ENCODE measurements around the gene KIF2A.

KIF2A gene

DNA sequence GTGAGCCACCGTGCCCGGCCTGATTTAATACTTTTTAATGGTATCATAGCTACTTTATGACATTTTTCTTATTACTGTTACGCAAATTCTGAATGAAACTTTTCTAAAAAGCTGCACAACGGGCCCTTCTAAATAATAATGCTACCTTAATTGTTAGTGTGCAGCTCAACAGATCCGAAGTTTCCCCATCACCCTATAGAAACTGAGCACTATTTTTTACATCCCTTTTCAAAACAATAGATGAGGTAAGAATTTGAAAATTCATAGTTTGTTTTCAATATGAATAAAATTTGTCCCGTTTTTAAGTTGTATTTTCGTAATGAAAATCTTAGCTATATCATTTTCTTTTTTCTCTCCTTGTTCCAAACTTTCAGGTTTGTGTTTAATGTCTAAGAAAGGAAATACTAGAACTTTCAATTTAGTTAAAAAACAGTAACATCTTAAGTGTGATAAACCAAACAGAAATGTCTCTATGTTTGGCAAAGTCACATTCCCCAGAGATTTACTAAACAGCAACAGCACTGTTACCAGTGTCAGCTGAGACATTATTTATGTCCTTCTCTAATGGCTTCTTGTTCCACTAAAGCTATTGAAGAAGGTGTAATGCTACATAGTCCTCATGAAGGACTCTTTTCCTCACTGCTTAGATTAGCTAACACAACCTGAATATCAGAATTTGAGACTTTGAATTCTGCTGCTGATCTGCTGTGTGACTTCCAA, 22.9 kb downstream of the KIF2A start:
- no peak for DNase-seq (ENCODE audit: low read depth)

DNA sequence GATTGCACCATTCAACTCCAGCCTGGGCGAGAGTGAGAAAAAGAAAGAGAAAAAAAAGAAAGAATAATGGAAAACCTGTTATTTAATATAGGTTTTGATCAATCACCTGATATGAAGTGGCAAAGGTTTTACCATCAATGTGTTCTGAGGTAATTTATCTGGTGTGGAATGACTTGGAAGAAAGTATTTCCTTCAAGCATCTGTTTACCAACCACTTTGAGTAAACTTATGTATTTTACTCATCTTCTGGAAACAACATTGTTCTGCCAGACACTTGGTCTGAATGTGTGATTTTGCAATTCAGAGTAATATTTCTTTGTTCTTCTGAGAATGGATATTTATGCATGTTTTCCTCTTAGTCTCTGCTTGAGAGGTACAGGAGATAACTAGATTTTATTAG, 24.3 kb downstream of the KIF2A start:
- DNase-seq (ENCODE audit: low read depth): no peak

DNA sequence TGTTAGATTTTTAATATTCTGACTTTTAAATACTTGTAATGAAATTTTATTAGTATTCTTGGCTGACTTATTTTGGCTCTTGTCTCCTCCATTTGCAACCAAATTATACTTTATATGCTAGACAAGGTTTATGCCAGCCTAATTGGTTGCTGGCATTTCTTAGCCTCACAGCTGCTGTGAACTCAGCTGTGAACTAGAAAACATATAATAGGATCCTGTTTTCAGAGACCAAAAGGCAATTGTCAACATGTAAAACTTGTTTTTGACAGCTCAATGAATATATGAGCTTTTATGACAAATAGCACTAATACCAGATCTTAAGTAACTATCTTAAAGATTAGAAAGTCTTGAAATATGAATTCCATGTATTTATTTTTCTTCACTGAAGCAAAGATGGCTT, 25.9 kb downstream of the KIF2A start:
- no peak for DNase-seq (ENCODE audit: low read depth)

DNA sequence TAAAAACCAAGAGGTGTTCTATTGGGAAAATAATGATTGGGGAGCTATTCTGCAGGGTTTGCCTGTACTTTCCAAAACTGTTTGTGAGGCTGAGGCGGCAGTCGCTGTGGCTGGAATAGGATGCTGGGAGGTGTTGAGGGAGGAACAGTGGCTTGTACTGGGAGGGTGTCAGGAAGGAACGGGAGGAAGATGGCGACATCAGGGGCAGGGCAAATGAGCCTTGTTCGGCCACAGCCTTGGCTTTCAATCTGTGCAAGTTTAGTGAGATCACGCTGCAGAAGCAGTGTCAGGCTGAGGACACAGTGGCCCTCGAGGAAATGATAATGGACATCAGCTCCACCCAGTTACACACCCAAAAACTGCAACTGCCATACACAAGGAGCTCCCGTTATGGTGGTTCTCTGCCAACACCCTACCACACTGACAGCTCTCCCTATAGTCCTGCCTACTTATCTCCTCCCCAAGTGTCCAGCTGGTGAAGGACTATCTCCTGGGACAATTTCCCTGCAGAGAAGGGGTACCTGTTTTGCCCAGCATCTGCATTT, 27.3 kb downstream of the KIF2A start:
- DNase-seq (ENCODE audit: low read depth): no peak

DNA sequence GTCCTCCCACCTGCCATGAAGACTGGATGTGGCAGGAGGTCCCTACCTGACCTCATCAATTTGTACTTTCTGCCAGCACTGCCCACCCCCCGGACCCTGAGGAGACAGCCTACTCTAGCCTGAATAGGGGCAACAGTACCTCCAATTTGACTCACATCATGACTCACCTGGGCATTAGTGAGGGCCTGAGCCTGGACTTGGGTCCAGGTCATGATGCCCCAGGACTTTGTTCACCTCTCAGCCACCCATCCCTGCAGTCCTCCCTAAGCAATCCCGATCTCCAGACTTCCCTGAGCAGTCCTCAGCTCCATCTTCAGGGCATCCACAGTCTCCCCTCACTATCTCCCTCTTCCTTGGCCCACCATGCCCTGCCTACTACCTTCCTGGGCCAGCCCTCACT, 28.1 kb downstream of the KIF2A start:
- DNase-seq (ENCODE audit: low read depth): no peak

DNA sequence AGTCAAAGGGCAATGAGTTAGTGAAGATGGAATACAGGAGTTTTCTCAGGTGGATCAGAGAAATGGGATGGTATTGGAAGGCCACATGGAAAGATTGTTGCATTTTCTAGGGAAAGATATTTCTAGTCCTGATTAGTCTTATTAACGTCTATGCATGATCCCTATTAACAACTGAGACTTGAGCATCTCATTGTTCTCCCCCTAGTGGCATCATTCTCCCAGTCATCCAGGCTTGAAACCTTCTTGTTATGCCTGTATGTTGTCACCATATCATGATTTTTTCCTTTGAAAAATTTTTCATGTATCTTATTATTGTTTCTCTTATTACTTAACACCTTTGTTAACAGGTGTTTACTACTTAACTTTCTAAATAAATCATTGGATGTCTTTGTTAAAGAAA, 34.4 kb downstream of the KIF2A start:
- DNase-seq (ENCODE audit: low read depth): no peak

DNA sequence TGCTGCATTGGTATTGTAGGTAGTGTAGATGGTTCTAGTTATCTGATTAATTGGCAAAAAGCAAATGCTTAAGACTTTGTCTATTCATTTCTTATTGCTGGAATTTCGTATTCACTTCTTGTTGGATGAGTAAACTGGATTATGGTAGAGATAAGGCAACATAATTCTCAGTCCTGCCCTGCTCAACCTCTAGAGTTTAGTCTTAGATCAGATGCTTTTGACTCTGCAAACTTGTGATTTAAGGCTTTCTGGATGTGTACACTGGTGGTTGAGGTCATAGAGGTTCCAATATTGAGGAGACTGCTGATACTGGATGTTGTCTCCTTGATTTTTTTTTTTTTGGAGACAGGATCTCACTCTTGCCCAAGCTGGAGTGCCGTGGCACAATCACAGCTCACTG, 35.0 kb downstream of the KIF2A start:
- DNase-seq (ENCODE audit: low read depth): no peak

DNA sequence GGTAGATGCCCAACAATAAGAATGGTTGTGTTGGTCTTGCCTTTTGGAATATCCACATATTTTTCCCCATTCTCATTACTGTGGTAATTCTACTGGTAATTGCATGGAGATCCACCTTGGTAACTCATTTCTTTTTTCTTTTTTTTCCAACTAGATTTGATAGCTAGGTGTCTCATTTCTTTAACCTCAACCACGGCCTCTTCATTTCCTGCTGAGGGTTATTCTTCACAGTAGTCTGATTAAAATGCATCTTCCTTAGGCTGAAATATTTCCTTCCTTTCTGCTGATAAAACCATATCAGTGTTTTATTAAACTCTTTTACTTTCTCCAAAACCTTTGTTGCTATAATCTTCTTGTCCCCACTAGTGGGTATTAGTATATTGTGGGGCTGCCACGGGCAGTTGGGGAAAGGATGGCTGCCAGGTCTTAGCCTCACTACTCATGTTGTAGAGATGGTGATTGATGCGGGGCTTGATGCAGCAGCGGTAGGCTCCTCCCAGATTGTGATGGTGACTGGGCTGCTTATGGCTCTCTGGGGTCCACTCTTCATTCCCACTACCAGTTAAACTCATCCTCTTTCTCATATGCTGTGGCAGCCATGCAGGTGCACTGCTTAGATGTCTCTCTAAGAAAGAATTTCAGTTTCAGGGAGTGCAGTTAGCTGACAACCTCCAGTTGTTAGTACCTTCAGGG, 35.9 kb downstream of the KIF2A start:
- no peak for DNase-seq (ENCODE audit: low read depth)

DNA sequence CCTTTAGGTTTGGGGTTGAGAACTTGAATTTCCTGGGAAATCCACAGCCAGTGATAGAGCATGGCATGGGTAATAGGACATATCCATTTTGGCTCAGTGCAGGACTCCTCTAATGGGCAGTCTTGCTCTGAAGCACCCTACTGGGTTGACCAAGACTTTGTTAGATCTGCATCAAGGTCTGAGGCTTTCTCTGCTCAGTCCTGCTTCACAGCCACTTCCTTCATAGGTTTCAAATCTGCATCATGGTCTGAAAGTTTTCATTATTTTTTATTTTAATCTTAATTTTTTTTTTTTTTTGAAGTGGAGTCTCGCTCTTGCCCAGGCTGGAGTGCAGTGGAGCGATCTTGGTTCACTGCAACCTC, 36.5 kb downstream of the KIF2A start:
- DNase-seq (ENCODE audit: low read depth): no peak

DNA sequence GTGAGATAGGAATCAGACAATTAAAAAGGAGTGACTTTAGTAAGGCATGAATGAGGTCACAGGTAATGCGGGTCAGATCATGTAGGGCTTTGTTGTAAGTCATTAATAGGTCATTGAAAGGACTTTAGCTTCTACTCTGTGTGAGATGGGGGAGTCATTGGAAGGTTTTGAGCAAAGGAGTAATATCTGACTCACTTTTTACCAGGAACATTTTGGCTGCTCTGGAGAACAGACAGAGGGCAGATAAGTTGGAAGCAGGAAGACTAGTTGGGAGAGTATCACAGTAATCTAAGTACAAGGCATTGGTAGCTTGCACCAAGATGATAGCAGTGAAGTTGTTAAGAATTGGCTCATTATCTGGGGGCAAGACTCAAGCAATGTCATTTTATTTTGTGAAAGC, 37.4 kb downstream of the KIF2A start:
- no peak for DNase-seq (ENCODE audit: low read depth)

DNA sequence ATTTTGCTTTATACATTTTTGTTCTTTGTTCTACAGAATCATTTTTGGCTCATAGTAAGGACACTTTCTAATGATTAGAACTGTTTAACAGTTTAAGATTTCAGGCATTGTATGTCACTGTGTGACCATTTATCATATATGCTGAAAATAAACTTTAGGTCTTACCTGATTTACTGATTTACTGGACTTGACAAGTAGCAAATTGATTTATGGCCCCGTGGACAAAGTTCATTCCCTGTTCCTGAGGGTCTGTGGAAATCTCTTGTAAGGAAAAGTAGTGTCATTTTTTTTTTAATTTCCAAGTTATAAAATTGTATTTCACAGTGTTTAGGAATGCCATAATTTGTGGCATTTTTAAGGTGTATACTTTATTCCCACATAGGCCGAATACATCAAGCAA, 40.7 kb downstream of the KIF2A start:
- DNase-seq (ENCODE audit: low read depth): no peak

DNA sequence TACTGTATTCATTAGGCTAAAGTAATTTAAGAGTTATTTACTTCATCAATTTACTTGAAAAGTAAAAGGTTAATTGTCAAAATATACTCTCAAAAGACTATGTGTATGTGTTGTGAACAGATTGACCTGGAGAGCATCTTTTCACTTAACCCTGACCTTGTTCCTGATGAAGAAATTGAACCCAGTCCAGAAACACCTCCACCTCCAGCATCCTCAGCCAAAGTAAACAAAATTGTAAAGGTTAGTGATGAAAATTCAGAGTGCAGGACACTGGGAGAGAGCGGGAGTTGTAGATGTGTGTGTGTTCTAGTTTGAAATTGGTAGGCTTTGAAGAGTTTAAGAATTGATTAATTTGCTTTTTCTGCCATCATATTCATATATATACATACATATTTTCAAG, 41.9 kb downstream of the KIF2A start:
- no peak for DNase-seq (ENCODE audit: low read depth)

DNA sequence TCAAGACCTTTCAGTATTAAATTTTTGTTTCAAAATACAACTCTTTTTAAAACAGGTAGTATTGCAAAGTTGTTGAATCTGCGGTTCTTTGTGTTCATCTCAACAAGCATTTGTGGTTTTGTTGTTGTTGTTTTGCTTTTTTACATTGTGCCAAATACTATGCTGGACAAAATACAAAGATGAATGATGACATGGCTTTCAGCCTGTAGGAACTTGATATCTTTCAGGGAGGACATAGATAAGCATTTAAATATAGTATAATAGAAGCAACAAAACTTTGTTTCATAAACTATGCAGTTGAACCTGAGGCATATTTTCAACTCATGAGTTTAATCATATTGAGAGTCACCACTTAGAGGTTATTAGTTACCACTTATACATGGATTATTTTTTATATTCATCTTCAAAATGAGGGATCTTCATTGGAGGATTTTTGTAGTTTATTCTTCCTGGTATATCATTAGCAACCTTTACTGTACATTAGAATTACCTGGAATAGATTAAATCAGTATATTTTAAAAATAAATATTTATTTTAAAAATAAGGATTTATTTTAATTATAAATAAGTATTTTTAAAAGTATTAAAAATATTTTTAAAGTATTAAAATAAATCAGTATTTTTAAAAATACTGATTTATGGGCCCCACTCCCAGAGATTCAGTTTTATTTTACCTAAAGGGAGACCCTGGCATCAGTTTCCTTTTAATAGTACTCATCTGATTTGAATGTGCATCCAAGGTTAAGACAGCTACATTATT, 42.9 kb downstream of the KIF2A start:
- no peak for DNase-seq (ENCODE audit: low read depth)

DNA sequence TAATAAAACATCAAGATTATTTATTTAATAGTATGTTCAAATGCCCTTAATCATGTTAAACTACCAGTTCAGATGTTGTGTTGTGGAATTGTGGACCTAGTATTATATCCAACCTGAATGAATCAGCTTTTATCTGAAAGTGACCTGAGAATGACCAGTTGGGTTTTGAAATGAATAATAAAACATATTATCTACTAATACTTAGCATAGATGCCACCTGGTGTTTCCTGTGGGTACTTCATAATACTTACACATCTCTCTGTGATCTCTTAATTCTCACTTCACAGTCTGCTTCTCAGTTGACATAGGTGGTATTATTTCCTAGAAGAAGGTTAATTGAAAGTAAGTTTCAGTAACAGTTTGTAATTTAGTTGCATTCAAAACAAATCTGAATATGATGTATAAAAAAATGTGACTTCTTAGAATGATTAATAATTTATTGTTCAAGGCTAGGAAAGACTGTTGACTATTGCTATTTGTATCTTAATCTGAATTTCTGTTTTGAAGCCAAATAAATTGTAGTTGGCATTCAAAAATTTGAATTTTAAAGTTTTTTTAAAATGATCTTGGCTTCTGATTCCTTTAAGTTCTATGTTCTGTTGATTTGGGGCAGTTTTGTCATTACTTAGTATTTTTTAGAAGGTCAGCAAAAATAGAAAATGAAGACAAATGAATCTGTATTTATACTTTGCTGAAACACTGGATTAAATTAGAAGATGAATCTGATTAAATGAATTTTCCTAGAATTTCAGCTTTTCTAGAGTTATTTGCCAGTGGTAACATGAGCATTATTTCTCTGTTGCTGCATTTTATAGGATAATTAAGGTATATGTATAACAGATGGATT, 48.2 kb downstream of the KIF2A start:
- DNase-seq (ENCODE audit: low read depth): no peak

DNA sequence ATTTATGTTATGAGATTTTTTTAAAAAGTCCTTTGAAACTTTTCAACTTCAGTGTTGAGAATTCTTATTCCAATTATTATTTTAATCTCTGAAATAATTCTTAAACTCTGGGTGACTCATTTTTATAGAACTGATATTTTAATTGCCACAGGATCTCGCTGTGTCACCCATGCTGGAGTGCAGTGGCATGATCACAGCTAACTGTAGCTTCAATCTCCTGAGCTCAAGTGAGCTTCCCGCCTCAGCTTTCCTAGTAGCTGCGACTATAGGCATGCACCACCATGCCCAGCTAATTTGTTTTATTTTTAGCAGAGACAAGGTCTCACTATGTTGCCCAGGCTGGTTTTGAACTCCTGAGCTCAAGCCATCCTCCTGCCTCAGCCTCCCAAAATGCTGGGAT, 56.7 kb downstream of the KIF2A start:
- no peak for DNase-seq (ENCODE audit: low read depth)

DNA sequence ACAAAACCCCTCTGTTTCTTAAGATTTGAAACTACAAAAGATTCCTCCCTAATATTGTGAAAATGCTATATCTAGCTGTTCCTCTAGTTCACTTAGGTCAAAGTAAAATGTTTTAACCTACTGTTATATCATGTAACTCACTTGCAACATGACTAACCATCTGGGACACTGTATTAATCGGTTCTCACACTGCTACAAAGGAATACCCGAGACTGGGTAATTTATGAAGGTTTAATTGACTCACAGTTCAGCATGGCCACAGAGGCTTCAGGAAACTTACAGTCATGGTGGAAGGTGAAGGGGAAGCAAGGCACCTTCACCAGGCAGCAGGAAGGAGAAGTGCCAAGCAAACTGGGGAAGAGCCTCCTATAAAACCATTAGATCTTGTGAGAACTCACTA, 63.0 kb downstream of the KIF2A start:
- DNase-seq (ENCODE audit: low read depth): no peak

DNA sequence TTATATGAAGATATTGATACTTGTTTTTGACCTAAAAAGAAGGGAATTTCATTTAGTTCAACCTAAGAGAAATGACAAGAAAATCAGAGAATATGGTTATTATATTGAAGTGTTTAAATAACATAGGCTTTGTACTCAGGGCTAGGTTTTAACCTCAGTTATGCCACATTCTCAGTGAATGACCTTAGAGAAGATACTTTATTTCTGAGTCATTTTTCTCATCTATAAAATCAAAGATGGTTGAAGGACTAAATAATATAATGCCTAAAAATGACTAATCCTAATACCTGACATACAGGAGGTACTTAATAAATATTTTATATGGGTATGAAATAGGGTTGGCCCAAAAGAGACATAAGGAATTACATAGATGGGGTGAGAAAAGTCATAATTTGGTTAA, 65.4 kb downstream of the KIF2A start:
- DNase-seq (ENCODE audit: low read depth): no peak

DNA sequence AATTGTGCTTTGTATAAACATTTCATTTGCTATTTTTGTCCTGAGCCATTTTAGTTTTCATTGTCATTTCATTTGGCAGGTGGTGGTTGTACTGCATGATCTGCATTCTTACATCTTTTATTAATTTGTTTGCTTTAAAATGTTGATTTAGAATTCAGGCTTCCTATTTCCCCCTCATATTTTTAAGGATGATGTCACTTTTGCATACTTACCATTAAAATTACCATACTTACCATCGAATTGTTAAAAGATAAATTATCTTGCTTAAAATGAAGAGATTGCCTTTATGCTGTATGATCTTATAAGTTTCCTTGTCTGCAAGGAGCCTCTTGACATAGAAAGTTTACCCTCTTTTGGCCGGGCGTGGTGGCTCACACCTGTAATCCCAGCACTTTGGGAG, 66.6 kb downstream of the KIF2A start:
- no peak for DNase-seq (ENCODE audit: low read depth)

DNA sequence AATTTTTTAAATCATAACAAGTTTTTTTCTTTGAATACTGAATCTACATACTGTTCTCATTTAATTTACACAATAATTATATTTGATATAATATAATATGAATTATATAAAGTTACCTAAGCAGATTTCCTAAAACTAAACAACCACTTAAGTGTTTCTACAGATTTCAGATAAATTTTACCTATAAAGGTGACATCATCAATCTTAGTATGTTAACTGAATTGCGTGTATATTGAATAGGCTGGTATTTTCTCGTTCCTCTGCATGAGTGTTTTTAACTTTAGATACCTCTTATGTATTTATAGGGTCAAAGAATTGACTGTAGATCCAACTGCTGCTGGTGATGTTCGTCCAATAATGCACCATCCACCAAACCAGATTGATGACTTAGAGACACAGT, 67.4 kb downstream of the KIF2A start:
- DNase-seq (ENCODE audit: low read depth): no peak

DNA sequence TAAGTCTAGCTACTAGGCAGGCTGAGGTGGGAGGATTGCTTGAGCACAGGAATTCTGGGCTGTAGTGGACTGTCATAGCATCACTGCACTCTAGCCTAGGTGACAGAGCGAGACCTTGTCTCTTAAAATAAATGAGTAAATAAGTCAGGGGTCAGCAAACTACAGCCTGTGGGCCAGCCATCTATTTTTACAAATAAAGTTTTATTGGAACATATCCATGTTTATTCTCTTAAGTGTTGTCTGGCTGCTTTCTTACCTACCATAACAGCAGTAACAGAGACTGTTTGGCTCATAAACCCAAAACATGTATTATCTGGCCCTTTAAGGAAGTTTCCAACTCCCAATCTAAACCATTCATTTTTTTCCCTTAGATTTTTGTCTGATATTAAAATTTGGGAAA, 68.1 kb downstream of the KIF2A start:
- DNase-seq (ENCODE audit: low read depth): no peak

DNA sequence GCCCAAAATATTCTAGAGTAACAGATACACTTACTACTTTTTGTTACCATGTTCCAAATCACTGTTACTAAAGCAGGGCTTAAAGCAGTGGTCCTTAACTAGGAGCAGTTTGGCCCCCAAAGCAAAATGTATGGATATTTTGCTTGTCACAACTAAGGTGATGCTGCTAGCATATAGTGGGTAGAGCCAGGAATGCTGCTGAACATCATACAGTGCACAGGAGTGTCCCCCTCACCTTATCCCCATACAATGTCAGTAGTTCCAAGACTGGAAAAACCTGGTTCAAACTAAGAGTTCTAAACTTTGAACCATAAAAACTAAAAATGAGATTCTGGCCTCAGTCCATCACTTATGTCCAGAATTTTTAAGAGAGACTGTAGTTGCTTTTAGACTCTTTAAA, 69.6 kb downstream of the KIF2A start:
- no peak for DNase-seq (ENCODE audit: low read depth)

DNA sequence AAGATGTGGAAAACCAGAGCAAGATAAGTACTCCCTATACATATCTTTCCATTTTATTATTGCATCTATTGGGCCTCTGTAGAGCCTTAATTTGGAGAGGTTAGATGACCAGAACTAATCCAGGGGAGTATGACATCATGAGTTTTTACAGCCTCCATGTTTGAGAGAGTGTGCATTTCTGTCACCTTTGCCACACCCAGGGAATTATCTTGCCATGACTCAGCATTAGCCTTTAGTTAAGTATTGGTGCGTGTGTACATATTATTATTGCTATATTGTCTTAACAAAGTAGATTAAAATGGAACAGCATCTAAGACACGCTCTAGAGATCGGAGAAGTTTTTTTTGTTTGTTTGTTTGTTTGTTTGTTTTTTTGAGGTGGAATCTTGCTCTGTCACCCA, 70.1 kb downstream of the KIF2A start:
- DNase-seq (ENCODE audit: low read depth): no peak

Data from activated T-cell treated with anti-CD3 and anti-CD28 coated beads for 1 hour (primary cell).